ENCODE data around the gene CIB2.

CIB2 gene

DNA sequence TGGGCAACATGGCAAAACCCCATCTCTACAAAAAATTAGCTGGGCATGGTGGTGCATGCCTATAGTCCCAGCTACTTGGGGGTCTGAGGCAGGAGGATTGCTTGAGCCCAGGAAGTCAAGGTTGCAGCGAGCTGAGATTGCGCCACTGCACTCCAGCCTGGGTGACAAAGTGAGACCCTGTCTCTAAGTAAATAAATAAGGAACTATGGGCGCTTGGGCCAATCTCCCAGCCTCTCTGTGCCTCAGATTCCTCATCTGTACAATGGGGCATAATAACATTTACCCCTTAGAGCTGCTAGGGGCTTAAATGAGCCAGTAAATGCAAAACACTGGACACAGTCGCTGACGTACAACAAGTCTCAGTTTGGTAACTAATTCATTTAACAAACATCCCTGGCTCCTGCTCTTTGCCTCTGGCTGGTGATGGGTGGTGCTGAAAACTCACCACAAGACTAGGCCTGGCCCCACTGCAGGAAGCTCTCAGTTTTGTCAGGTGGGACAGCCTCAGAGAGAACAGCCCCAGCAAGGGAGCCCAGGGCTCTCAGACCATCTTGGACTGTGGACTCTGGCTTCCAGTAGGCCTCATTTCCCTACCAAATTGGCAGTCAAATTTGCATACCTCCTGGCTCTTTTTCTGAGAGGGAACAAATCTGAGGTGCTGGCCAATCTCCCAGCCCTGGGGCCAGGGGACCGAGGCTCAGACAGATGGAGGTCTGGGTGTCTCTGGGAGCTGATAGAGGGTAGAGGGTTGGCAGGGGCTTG is 47.4 kb downstream of the CIB2 start:
- peak; percentile 21 for DNase-seq (ENCODE audit: low read depth, low spot score)

DNA sequence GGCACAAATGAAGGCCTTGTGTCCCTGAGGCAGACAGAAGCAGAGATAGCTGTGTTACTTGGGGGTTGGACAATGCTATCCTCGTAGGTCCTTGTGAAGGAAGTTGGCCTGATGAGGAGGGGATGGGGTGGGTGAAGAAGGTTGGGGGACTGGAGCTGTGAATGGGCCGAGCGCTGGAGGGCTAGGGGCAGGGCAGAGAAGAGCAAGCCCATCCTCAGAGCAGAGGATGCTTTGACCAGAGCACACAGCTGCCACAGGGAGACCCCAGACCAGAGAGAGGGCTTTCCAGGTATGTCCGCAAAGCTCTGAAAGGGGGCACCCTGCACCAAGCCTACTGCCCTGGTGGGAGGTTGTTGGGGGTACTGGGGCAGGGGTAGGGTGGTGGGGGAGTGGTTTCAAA is 48.1 kb downstream of the CIB2 start:
- no peak for DNase-seq (ENCODE audit: low read depth, low spot score)

DNA sequence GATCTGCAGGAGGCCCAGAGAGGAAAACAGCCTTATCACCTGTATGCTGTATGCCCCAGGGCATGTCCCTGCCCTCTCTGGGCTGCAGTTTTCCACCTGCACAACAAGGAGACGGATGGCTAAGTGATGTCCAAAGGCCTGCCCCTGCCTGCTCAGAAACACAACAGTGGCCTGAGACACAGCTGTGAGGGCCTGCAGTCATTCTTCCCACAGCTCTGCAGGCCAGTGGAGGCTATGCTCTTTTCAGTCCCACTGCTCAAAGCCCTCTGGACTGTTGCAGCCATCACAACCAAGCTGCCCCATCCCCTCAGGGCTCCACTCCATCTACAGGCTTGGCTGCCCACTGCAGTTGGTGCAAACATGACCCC is 48.5 kb downstream of the CIB2 start:
- no peak for DNase-seq (ENCODE audit: low read depth, low spot score)

DNA sequence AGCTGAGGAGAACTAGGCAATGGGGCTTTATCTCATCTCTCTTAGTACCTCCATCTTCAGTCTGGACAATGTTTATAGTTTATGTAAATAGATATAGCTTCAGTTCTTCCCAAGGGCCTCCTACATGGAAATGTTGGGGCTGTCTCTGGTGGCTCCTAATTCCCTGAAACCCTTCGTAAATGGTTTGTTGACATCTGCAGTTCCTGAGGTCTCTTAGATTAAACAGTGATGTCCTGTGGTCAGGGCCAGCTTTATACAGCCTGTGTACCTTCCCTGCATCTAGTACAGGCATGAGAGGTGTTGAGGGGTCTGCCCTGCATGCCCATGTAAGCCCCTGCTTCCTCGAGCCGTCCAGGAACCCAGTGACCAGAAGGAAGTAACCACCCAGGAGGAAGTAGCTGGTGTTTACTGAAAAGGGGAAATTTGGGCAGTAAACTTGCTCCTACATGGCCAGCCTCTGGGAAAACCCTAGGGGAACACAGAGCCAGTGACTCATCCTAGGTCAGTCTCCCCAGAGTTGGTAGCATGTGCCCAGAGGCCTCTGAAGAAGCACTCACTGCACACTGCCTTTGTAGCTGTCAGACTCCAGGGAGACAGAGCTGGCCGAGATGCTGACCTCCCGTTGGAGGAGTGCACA is 49.0 kb downstream of the CIB2 start:
- DNase-seq (ENCODE audit: low read depth, low spot score) = no peak

DNA sequence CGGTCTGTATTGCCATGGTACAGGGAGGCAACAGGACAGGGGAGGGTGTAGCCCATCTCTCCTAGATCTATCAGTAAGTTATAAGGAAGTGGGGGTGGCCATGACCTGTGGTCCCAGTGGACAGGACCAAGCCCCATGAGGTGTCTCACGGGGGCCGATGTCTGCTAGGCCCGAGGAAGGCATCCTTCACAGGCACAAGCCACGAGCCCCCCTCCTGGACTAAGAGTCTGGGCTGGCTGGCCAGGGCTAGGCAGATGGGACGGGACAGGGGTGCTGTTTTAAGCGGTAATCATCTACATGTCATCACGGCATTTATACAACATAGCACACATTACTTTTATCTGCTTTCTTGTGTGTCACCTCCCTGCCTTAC is 51.2 kb downstream of the CIB2 start:
- no peak for DNase-seq (ENCODE audit: low read depth, low spot score)

DNA sequence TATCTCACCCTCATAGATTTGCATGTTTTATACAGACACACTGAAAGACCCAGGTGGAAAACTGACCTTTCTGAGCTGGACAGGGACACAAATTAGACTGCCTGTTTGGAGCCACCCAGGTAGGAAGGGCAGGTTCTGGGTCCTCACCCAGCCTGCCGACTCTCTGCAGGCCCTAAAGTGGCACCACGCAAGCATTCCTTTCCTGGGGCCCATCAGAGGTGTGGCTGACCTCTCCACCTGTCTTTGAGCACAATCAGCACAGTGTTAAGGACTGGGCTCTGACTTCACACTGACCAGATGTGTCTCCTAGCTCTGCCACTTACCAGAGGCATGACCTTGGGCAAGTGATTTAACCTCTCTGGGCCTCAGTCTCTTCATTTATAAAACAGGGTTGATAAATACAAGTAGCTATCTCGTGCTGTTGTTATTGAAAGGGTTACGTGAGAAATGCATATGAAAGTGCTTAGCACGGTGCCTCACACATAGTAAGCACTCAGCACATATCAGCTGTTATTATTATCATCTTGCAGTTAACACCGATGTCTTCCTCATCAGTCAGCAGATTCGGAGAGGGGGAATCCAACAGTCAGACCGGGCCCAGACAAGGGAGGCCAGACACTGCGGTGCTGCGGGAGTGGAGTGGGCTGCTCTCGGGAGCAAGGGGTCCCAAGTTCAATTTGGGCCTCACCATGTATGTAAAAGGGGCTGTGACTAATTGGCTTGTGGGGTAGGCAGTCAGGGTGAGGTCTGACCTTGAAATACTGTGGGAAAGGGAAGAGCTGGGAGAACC is 51.8 kb downstream of the CIB2 start:
- DNase-seq (ENCODE audit: low read depth, low spot score) = no peak

DNA sequence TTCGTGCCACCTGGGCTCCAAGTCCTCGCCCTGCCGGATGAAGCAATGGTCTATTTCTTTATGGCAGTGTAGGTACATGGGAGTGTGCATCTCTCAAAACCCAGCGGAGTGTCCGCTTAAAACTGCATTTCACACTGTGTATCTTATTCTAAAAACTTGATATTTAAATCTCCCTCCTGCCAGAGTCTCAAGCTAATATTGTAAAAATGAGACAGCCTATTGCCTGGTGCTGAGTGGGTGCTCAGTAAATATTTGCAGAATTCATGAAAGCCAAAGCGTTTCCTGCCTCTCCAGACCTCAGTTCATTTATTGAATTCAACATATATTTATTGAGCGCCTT is 53.4 kb downstream of the CIB2 start:
- no peak for DNase-seq (ENCODE audit: low read depth, low spot score)

DNA sequence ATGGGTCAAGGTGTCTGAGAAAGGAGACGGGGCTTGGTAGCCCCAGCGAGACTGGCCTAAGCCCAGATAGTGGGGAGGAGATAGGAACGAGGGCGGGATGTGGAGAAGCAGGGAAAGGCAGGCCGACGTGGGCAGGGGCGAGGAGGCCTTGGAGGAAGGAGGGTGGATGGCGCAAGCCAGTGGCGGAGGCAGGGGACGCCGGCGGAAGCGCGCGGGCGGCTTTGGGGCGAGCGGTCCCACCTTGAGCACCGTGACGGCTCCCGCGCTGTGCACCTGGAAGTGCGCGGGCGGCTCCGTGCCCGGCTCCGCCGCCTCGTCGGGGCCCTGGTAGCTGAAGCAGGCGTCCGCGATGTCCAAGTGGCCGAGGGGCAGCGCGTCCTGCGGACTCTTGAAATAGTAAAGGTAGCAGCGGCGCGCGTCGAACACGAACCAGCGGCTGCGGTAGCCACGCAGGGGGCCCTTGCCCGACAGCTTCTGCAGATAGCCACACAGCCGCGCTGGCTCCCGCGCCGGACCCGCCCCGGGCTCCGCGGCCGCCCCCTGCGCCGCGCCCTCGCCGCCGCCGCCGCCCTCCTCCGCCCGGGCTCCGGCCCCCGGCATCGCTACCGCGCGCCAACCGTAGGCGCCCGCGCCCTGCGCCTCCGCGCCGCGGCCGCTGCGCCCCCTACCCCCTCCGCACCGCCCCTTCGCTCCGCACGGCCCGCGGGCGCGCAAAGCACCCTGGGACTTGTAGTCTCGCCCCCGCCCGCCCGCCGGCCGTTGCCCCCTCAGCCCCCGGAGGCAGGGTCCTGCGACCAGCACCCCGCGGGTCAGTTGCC is 54.0 kb downstream of the CIB2 start, which contains the start of gene TBC1D2B:
TBC1D2B (minus strand) TSS at position 659 of the 818 bp plus-strand sequence; CDS start at position 600, 59 bp downstream.
- peak; percentile 81 for DNase-seq (ENCODE audit: low read depth, low spot score)

DNA sequence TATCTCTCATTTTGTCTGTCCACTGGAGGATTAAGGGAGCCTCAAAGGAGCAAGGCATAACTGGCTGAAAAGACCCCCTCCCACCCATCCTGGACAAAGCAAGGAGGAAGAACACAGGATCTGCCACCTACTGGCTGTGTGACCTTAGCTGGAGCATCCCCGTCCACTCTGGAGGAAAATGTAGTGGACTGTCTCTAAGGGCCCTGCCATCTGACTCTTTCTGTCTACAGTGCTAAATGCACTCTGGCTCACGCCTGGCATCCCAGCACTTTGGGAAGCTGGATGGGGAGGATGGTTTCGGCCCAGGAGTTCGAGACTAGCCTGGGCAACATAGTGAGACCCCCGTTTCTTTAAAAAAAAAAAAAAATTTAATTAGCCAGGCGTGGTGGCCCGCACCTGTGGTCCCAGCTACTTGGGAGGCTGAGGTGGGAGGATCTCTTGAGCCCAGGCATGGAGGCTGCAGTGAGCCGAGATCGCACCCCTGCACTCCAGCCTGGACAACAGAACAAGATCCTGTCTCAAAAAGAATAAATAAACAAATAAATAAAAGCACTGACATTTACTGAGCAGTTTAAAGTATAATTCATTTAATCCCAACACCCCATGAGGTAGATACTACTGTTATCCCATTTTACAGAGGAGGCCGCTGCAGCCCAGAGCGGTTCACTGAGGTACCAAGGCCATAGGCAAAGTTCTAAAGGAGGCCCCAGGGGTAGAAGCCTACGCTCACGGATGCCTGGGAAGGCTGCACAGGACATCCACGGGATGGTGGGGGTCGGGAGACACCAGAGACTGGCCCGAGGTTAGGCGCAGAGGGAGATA is 54.8 kb downstream of the CIB2 start:
- no peak for DNase-seq (ENCODE audit: low read depth, low spot score)

DNA sequence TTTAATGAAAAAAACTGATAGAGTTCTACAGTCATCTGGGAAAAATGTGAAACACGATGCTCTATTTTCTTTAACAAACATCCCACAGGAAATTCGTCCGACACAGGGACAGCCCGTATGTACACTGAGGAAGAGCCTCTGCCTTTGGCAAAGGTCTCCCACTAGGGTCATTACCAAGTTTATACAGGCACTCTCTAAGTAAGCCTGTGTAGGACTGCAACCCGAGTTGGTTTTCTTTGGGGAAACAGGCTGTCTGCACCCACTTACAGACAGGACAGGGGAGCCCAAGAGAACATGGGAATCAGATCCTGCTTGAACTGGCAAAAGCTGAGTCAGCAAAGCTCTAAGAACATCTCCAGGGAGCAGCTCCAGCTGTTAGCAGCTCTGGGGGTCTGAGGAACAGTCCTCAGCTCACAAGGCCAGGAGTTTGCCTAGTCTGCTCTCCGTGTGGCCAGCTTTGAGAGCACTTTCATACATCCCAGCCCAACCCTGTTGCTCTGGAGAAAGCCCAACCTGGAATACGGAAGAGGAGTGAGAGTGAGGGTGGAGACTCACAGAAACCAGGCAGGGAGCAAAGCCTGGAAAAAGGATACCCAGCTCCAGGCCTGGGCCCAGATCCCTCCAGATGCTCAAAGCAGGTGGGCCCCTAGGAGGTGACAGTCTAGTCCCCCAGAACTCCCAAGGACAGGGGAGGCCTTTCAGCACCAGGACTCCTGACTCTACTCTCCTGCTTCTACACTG is 55.6 kb downstream of the CIB2 start:
- peak; percentile 89 for DNase-seq (ENCODE audit: low read depth, low spot score)

DNA sequence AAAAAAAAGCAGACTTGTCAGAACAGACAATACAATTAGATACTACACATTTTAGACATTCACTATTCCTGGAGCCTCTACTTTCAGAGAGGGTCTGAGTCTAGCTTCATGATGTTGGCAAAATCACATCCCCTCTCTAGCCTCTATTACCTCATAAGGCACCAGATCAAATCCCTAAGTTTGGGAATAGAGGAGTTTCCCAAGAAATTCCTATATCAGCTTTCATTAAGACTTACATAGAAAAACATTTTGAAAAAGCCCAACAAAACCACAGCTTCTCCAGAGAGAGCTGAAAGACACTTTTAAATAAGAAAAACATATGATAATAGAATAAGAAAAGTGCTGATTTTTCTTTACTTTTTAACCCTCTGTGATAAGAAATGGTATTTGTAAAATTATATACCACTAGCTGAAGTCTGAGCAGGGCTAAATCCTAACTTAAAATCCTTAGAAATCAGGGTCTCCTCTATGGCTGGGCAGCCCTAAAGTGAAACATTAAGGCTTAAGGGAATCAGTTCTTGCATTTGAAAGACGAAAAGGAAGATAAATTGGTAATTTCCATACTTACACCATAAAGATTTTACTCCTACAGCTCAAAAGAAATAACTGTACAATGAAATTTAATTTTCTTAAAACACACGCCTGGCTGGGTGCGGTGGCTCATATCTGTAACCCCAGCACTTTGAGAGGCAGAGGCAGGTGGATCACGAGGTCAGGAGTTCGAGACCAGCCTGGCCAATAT is 58.0 kb downstream of the CIB2 start:
- no peak for DNase-seq (ENCODE audit: low read depth, low spot score)

DNA sequence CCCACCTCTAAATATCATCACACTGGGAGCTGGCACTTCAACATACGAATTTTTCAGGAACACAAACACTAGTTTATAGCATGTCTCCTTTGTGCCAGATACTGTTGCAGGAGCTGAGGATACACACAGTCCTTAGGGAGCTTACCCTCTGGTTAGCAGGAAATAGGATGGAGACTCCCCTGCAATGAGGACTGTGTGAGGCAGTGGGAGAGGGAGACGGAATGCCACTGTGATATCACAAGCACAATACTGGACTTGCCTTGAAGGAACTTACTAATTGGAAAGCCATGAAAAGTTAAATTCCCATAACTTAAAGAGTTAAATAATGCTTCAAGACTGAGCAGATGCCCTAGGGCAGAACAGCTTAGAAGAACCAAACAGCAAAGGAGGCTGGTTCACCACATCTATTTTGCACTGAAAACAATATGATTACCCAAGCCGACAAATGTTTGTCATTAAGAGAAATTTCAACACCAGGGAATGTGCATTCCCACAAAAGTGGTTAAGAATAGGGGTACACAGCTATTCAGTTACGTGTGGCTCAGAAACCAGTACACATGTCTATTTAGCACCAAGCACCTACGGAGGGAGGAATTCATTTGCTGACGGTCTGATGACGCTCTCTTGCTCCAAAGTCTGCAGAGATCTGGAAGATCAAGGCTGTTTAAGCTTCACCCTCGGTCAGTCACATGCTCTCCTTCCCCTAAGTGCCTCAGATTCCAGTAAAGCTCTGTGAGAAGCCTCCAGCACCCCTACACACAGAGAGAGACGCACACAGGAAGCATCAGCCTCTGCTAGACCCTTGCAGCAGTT is 59.0 kb downstream of the CIB2 start:
- peak; percentile 60 for DNase-seq (ENCODE audit: low read depth, low spot score)

DNA sequence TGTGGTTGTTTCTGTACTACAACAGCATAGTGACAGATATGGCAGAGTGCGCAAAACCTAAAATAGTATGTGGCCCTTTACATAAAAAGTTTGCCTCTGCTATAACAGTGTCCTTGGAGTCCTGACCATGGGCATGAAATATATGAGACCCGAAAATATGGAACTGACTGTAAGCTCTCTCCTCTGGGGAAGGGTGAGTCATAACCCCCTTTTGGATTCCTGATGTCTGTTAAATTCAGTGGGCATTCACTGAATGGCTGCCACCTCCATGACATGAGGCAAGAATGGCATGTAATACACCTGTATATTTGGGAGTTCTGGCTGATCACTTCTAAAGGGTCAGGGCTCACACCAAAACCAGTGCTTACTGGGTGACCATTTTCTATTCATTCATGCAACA is 59.9 kb downstream of the CIB2 start:
- no peak for DNase-seq (ENCODE audit: low read depth, low spot score)

DNA sequence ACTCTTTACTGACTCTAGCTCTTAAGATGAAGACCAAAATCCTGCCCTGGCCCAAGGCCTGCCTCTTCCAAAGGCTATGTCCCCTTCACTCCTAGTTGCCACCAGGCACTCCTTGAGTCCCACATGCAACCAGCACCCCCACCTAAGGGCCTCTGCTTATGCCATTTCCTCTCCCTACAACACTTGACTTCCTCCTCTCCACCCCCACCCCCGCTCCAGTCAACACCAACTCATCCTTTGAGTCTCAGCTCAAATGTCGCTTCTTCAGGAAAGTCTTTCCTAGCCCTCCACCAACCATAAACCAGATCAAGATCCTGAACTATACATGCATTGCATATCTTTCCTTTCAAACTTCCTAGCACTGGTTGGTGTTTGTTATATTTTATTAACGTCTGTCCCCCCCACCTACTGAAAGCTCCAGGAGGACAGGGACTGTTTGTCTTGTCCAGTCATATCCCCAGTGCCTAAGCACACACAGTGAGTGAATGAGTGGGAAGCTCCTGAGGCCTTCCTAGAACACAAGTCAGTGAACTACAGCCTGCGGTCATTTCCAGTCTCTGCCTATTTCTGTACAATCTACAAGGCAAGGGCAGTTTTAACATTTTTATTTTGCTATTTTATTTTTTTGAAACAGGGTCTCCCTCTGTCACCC is 61.1 kb downstream of the CIB2 start:
- no peak for DNase-seq (ENCODE audit: low read depth, low spot score)

DNA sequence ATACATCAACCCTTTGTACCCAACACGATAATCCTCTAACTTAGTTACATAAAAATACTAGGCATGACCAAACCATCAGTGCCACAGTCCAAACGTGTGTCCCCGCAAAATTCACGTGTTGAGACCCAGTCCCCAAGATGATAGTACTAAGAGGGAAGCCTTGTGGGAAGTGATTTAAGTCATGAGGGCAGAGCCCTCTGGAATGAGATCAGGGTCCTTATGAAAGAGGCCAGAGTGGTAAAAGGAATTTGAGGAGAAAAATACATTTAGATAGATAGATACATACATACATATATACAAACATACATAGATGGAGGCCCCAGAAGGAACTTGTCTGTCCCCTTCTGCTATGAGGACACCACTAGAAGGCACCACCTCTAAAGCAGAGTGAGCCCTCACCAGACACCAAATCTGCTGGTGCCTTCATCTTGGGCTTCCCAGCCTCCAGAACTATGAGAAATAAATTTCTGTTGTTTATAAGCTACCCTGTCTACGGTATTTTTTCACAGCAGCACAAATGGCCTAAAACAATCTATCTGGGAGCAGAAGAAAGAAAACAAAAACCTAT is 61.7 kb downstream of the CIB2 start:
- no peak for DNase-seq (ENCODE audit: low read depth, low spot score)

DNA sequence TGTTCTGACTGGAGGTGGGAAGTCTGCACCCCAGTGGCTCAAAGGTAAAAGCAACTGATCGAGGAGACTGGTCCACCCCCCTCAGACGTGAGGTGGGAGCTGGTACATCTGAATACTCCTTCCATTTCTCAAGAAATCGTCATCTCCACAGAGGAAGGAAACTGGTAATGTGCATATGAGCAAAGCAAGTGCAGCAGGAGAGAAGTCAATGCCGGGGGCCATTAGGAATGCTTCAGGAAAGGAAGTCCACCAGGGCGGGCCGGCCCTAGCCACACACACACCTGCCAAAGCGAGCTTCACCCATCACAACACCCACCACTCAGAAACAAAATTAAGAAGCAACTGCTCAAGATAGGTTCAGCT is 62.2 kb downstream of the CIB2 start:
- no peak for DNase-seq (ENCODE audit: low read depth, low spot score)

DNA sequence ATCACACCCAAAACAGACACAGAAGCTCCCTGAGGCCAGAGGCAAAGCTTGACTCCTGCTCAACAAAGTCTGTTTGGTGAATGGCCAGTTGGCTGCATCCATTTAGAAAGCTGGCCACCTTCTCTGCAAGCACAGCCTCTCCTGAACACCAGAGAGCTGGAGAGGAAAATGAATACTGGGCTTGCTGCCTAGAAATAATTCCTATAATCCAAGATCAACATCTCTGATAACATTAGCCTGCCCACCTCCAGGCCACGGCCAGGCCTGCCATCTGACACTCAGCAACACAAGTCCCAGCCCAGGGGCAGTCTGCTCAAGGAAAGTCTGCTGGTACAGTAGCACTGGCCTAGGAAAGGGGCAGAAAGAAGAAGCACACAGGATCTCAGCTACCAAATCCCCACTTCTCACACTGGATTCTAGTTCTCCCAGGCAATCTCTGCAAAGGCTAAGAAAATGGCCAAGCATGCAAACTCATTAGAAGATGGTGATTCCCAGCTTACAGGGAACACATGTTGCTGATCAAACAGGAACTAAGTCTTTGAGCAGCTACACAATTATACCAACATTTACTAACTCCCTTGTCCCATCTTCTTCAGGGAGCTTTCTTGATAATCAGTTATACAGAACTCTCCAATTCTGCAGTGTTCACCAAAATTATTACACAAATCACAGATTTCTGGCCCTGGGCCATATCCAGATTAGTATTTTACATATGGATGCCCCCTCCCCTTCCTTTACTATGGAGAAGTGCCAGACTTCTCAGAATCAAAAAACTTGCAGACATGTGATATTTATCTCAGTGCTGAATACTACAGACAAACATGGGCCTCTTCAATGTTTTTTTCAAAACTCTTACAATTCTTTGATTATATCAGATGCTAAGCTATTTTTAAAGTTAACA is 63.7 kb downstream of the CIB2 start:
- peak; percentile 70 for DNase-seq (ENCODE audit: low read depth, low spot score)
